GM12892 (cell line): ENCODE results near the gene FERD3L.

Experiments used
- POLR2A ChIP-seq: IDR thresholded peaks from 2 replicates; pipeline ENCODE4 v1.6.1; 2011; ENCODE audit warnings: low read depth, low read length, control low read depth
- POLR2AphosphoS5 ChIP-seq: IDR thresholded peaks from 2 replicates; pipeline ENCODE4 v1.6.1; 2011; ENCODE audit warnings: low read depth, low read length, control low read depth
- TAF1 ChIP-seq: IDR thresholded peaks from 2 replicates; pipeline ENCODE4 v1.6.1; 2011; ENCODE audit warnings: low read depth, mild to moderate bottlenecking, control low read depth, low read length, borderline replicate concordance

DNA sequence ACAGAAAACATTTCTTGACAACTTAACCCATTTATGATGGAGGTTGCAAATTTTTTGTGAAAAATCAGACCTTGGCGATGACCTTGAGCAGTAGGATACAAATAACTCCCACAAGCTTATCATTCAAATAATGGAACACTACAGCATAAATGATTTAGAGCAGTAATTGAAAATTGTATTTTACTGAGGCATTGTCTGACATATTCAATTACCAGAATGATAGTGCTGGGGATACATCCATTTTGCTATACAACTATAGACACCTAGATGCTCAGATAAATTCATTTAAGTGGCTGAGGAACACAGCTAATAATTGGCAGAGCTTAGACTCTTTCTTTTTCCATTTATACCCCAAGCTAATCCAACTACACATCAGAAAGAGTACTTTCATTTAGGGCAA lies 46.7 kb downstream of the FERD3L start:
- TF ChIP-seq POLR2A (no peak), POLR2AphosphoS5 (no peak), TAF1 (no peak)
